Measurements from ENCODE around the gene MRAP2. TPM values are rescaled to one million over a fixed set of nuclear protein-coding genes. Genes with fewer than 3 reads are reported as not detected.
A peak's percentile ranks its signal among the peaks of the same experiment; 100 is the strongest.

MRAP2 gene
- total RNA-seq, 1 experiment from 2014 or later = 4.9 TPM

- no peaks in the 10 kb centered on the region for H3K36me3 Mint-ChIP-seq
- DNase-seq (ENCODE audit: low spot score) (no peak), ATAC-seq (no peak)
- H3K4me3 Mint-ChIP-seq = no peak overlapping the region
- no peak overlapping the region for H3K27ac Mint-ChIP-seq
- POLR2A ChIA-PET = no interaction called here
- TF ChIP-seq, protein P1, sequence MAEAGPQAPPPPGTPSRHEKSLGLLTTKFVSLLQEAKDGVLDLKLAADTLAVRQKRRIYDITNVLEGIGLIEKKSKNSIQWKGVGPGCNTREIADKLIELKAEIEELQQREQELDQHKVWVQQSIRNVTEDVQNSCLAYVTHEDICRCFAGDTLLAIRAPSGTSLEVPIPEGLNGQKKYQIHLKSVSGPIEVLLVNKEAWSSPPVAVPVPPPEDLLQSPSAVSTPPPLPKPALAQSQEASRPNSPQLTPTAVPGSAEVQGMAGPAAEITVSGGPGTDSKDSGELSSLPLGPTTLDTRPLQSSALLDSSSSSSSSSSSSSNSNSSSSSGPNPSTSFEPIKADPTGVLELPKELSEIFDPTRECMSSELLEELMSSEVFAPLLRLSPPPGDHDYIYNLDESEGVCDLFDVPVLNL (CRISPR knock-in tag; IDR thresholded peaks at IDR 0.05; ENCODE audit: borderline replicate concordance, low read depth) = no peak
- no peak for TF ChIP-seq PRRX2 (CRISPR knock-in tag; IDR thresholded peaks at IDR 0.05)
- peaks cover 59% of the 10 kb centered on the region for H3K4me1 Mint-ChIP-seq
- 0 out of 2 replicates have a peak, but pooled peaks cover 5% of the 10 kb centered on the region for H3K9me3 Mint-ChIP-seq
- no peaks in the 10 kb centered on the region; the same call in 1 of the 2 replicates for H3K27me3 Mint-ChIP-seq (ENCODE audit: low read depth)
- CTCF ChIA-PET = no interaction called here
These were observed 52.5 kb downstream of the MRAP2 start for GRCh38 chr6:84086056-84086455.

DNA sequence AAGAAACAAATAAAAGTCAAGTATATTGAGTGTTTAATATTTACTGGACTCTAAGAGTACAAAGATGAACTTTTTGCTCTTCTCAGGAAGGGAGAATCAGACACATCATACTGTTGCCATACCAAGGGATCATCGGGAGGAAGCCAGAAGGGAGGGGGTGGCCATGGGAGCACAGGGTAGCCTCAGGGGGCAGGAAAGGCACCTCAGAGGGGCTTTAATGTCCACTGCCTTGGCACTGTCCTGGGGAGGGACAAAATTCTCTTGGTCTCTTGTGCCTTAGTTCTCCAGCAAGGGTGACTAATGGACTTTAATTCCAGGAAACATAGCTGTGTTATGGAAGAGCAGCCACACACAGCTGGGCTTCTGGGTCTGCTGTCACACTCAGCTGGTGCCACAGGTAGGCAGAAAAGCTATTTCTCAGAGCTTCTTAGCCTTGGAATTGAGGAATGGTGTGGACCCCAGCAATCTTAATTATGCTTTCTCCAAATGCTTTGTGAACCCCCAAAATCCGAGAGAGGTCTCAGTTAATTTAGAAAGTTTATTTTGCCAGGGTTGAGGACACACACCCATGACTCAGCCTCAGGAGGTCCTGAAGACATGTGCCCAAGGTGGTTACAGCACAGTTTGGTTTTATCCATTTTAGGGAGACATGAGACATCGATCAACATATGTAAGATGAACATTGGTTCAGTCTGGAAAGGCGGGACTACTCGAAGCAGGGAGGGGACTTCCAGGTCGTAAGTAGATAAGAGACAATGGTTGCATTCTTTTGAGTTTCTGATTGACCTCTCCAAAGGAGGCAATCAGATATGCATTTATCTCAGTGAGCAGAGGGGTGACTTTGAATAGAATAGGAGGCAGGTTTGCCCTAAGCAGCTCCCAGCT lies 53.2 kb downstream of the MRAP2 start:
- H3K4me1 Mint-ChIP-seq = peaks cover 59% of the 10 kb centered on the region
- ATAC-seq (peak; percentile 13), DNase-seq (ENCODE audit: low spot score) (no peak)
- ChIA-PET CTCF (no interaction called here), POLR2A (no interaction called here)
- H3K27me3 Mint-ChIP-seq (ENCODE audit: low read depth) = no peaks in the 10 kb centered on the region; the same call in 1 of the 2 replicates
- H3K4me3 Mint-ChIP-seq = no peak overlapping the region
- peak overlapping the region; percentile 59; the same call in 1 of the 2 replicates for H3K27ac Mint-ChIP-seq
- 0 out of 2 replicates have a peak, but pooled peaks cover 5% of the 10 kb centered on the region for H3K9me3 Mint-ChIP-seq
- H3K36me3 Mint-ChIP-seq = peaks cover under 1% of the 10 kb centered on the region; the same call in 1 of the 2 replicates
- no peak for TF ChIP-seq TP53 (CRISPR knock-in tag; IDR thresholded peaks at IDR 0.05)
- no peak for TF ChIP-seq RORB (CRISPR knock-in tag; IDR thresholded peaks at IDR 0.05)
- TF ChIP-seq TEAD1 (CRISPR knock-in tag; IDR thresholded peaks at IDR 0.05) = no peak
- TF ChIP-seq NR1H2 (CRISPR knock-in tag; IDR thresholded peaks at IDR 0.05) = no peak
- no peak for TF ChIP-seq AFF4 (CRISPR knock-in tag; IDR thresholded peaks at IDR 0.05; ENCODE audit: borderline replicate concordance)
- TF ChIP-seq, protein P2, sequence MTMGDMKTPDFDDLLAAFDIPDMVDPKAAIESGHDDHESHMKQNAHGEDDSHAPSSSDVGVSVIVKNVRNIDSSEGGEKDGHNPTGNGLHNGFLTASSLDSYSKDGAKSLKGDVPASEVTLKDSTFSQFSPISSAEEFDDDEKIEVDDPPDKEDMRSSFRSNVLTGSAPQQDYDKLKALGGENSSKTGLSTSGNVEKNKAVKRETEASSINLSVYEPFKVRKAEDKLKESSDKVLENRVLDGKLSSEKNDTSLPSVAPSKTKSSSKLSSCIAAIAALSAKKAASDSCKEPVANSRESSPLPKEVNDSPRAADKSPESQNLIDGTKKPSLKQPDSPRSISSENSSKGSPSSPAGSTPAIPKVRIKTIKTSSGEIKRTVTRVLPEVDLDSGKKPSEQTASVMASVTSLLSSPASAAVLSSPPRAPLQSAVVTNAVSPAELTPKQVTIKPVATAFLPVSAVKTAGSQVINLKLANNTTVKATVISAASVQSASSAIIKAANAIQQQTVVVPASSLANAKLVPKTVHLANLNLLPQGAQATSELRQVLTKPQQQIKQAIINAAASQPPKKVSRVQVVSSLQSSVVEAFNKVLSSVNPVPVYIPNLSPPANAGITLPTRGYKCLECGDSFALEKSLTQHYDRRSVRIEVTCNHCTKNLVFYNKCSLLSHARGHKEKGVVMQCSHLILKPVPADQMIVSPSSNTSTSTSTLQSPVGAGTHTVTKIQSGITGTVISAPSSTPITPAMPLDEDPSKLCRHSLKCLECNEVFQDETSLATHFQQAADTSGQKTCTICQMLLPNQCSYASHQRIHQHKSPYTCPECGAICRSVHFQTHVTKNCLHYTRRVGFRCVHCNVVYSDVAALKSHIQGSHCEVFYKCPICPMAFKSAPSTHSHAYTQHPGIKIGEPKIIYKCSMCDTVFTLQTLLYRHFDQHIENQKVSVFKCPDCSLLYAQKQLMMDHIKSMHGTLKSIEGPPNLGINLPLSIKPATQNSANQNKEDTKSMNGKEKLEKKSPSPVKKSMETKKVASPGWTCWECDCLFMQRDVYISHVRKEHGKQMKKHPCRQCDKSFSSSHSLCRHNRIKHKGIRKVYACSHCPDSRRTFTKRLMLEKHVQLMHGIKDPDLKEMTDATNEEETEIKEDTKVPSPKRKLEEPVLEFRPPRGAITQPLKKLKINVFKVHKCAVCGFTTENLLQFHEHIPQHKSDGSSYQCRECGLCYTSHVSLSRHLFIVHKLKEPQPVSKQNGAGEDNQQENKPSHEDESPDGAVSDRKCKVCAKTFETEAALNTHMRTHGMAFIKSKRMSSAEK (CRISPR knock-in tag; IDR thresholded peaks at IDR 0.05; ENCODE audit: borderline replicate concordance) = no peak
- no peak for TF ChIP-seq ERG (CRISPR knock-in tag; IDR thresholded peaks at IDR 0.05)

DNA sequence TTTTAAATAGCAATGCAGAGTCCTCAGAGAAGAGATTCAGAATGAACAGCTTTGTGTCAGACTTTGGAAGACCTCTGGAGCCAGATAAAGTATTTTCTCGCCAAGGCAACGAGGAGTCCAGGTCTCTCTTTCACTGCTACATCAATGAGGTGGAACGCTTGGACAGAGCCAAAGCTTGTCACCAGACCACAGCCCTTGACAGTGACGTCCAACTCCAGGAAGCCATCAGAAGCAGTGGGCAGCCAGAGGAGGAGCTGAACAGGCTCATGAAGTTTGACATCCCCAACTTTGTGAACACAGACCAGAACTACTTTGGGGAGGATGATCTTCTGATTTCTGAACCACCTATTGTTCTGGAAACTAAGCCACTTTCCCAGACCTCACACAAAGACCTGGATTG lies 55.5 kb downstream of the MRAP2 start:
- ChIA-PET POLR2A (no interaction called here), CTCF (no interaction called here)
- ATAC-seq (no peak), DNase-seq (ENCODE audit: low spot score) (no peak)
- H3K27ac Mint-ChIP-seq = no peak overlapping the region
- no peak overlapping the region for H3K4me3 Mint-ChIP-seq
- H3K9me3 Mint-ChIP-seq = peaks cover 5% of the 10 kb centered on the region; the same call in 1 of the 2 replicates
- peaks cover 56% of the 10 kb centered on the region for H3K4me1 Mint-ChIP-seq
- no peaks in the 10 kb centered on the region for H3K27me3 Mint-ChIP-seq (ENCODE audit: low read depth)
- H3K36me3 Mint-ChIP-seq = peaks cover 3% of the 10 kb centered on the region; the same call in 1 of the 2 replicates
- TF ChIP-seq, protein P3, sequence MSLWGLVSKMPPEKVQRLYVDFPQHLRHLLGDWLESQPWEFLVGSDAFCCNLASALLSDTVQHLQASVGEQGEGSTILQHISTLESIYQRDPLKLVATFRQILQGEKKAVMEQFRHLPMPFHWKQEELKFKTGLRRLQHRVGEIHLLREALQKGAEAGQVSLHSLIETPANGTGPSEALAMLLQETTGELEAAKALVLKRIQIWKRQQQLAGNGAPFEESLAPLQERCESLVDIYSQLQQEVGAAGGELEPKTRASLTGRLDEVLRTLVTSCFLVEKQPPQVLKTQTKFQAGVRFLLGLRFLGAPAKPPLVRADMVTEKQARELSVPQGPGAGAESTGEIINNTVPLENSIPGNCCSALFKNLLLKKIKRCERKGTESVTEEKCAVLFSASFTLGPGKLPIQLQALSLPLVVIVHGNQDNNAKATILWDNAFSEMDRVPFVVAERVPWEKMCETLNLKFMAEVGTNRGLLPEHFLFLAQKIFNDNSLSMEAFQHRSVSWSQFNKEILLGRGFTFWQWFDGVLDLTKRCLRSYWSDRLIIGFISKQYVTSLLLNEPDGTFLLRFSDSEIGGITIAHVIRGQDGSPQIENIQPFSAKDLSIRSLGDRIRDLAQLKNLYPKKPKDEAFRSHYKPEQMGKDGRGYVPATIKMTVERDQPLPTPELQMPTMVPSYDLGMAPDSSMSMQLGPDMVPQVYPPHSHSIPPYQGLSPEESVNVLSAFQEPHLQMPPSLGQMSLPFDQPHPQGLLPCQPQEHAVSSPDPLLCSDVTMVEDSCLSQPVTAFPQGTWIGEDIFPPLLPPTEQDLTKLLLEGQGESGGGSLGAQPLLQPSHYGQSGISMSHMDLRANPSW (CRISPR knock-in tag; conservative IDR thresholded peaks at IDR 0.05; ENCODE audit: low read depth) = no peak
- TF ChIP-seq ERG (CRISPR knock-in tag; IDR thresholded peaks at IDR 0.05) (no peak), FOXK1 (CRISPR knock-in tag; IDR thresholded peaks at IDR 0.05) (no peak), JUN (CRISPR knock-in tag; IDR thresholded peaks at IDR 0.05) (no peak), SP1 (CRISPR knock-in tag; conservative IDR thresholded peaks at IDR 0.05) (no peak)

All from WTC11 (cell line).